HL-60 (cell line): ENCODE data around the gene RSPH6A.

Experiments used
- CTCF ChIP-seq: IDR thresholded peaks from one replicate; pipeline ENCODE4 v1.5.1; 2011; ENCODE audit warnings: low read length, control low read depth, inconsistent platforms; ENCODE audit not compliant: insufficient read depth
- GABPA ChIP-seq: IDR thresholded peaks from 2 replicates; pipeline ENCODE4 v1.6.1; 2012; ENCODE audit warnings: low read depth
- POLR2AphosphoS5 ChIP-seq: IDR thresholded peaks from 2 replicates; pipeline ENCODE4 v1.6.1; 2012; ENCODE audit warnings: low read depth
- REST ChIP-seq: IDR thresholded peaks from 2 replicates; pipeline ENCODE4 v1.6.1; 2012; ENCODE audit warnings: low read depth; ENCODE audit not compliant: insufficient replicate concordance

- TF ChIP-seq CTCF (no peak), POLR2AphosphoS5 (no peak), REST (no peak), GABPA (no peak)
These were observed 13.4 kb downstream of the RSPH6A start for GRCh38 chr19:45801603-45802175.
